Astrocyte (in vitro differentiated cells and primary cell): Measurements from ENCODE around the gene FOXF1. TPM values are rescaled to one million over a fixed set of nuclear protein-coding genes. Genes with fewer than 3 reads are reported as not detected.

Experiments
- DNase-seq: peaks from one replicate; pipeline ENCODE4 v3.0.0-alpha.2; 2010; ENCODE audit warnings: low read depth
- FAIRE-seq: peaks from 2 replicates; lab custom pipeline; 2011; peaks lifted over from hg19 to GRCh38; lab: Jason Lieb, UNC
- H2AFZ ChIP-seq: 2 replicates; pipeline ENCODE4 v1.6.0; 2012; ENCODE audit warnings: low read depth, low read length, inconsistent platforms
- H3K27ac ChIP-seq: 2 replicates; pipeline ENCODE4 v1.5.1; 2011; ENCODE audit warnings: low read depth, low read length, inconsistent platforms
- H3K27me3 ChIP-seq: 2 replicates; pipeline ENCODE4 v1.6.0; 2011; ENCODE audit warnings: low read length, inconsistent platforms; ENCODE audit not compliant: insufficient read depth
- H3K36me3 ChIP-seq: 2 replicates; pipeline ENCODE4 v1.5.1; 2011; ENCODE audit warnings: low read length, inconsistent platforms; ENCODE audit not compliant: insufficient read depth
- H3K4me1 ChIP-seq: 2 replicates; pipeline ENCODE4 v1.5.1; 2011; ENCODE audit warnings: low read length, inconsistent platforms; ENCODE audit not compliant: insufficient read depth
- H3K4me2 ChIP-seq: 2 replicates; pipeline ENCODE4 v1.6.0; 2012; ENCODE audit warnings: low read length, inconsistent platforms
- H3K4me3 ChIP-seq: 2 replicates; pipeline ENCODE4 v1.5.1; 2011; ENCODE audit warnings: low read depth, mild to moderate bottlenecking, low read length, inconsistent platforms; ENCODE audit not compliant: insufficient read depth
- H3K79me2 ChIP-seq: 2 replicates; pipeline ENCODE4 v1.6.0; 2012; ENCODE audit warnings: mild to moderate bottlenecking, low read length, inconsistent platforms; ENCODE audit not compliant: insufficient read depth
- H3K9ac ChIP-seq: 2 replicates; pipeline ENCODE4 v1.6.0; 2012; ENCODE audit warnings: mild to moderate bottlenecking, low read length, inconsistent platforms
- H3K9me3 ChIP-seq: 2 replicates; pipeline ENCODE4 v1.5.1; 2012; ENCODE audit warnings: low read depth, mild to moderate bottlenecking, low read length, inconsistent platforms; ENCODE audit not compliant: insufficient read depth
- H4K20me1 ChIP-seq: 2 replicates; pipeline ENCODE4 v1.6.0; 2012; ENCODE audit warnings: low read length, inconsistent platforms; ENCODE audit not compliant: insufficient read depth
- H3K27ac Mint-ChIP-seq: one replicate; pipeline ENCODE4 v1.8.0; 2021; ENCODE audit warnings: mild to moderate bottlenecking, mixed read lengths; ENCODE audit not compliant: unreplicated experiment
- H3K27me3 Mint-ChIP-seq: one replicate; pipeline ENCODE4 v1.8.0; 2021; ENCODE audit warnings: low read depth, mixed read lengths; ENCODE audit not compliant: unreplicated experiment
- H3K36me3 Mint-ChIP-seq: one replicate; pipeline ENCODE4 v1.8.0; 2021; ENCODE audit warnings: low read depth, mixed read lengths; ENCODE audit not compliant: unreplicated experiment
- H3K4me1 Mint-ChIP-seq: one replicate; pipeline ENCODE4 v1.8.0; 2021; ENCODE audit warnings: low read depth, mixed read lengths; ENCODE audit not compliant: unreplicated experiment
- H3K4me3 Mint-ChIP-seq: one replicate; pipeline ENCODE4 v1.8.0; 2021; ENCODE audit warnings: mild to moderate bottlenecking, moderate library complexity, mixed read lengths; ENCODE audit not compliant: unreplicated experiment
- H3K9me3 Mint-ChIP-seq: one replicate; pipeline ENCODE4 v1.8.0; 2021; ENCODE audit warnings: mild to moderate bottlenecking, mixed read lengths; ENCODE audit not compliant: unreplicated experiment
- EZH2 ChIP-seq: IDR thresholded peaks from 2 replicates; pipeline ENCODE4 v1.6.1; 2012; ENCODE audit warnings: mild to moderate bottlenecking, low read length, inconsistent platforms; ENCODE audit not compliant: insufficient read depth
- total RNA-seq: library from RNA; stranded (reverse); gene quantifications from 2 replicates; pipeline ENCODE4 v1.2.1, GENCODE V29; 2021
- TF ChIP-seq, protein P1 (sequence below): IDR thresholded peaks from 2 replicates; pipeline ENCODE4 v1.5.1; 2011; ENCODE audit warnings: low read depth, mild to moderate bottlenecking, inconsistent platforms, low read length, moderate library complexity; ENCODE audit not compliant: insufficient read depth

Gene FOXF1
- total RNA-seq, 1 donor from 2014 or later = 0.07 TPM

DNA sequence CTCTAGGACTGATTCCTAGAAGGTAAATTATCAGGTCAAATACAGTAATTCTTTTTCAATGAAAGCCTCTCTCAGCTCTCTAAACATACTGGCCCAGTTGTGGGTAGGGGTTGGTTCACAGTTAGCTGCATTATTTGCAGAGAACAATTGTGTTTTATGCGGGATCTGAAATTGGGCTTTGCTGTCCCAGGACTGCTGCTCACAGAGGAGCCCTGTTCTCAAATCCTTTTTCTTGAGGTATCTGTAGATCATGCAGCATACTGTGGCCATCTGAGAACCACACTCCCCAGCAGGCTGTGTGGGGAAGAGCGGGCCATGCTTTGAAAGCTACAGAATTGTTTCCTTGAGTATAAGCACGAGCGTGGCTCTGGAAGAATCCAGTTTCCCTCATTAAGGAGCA is 27.2 kb downstream of the FOXF1 start:
- Histone ChIP-seq H3K9ac (no peak overlapping the region), H3K36me3 (peaks cover 27% of the 10 kb centered on the region), H3K4me3 (no peak overlapping the region), H3K9me3 (no peaks in the 10 kb centered on the region), H3K4me2 (no peak overlapping the region), H3K4me1 (no peaks in the 10 kb centered on the region), H3K27ac (no peak overlapping the region), H3K79me2 (no peaks in the 10 kb centered on the region), H3K27me3 (no peaks in the 10 kb centered on the region), H4K20me1 (peaks cover 6% of the 10 kb centered on the region), H2AFZ (no peak overlapping the region)
- no peaks in the 10 kb centered on the region for H3K27me3 Mint-ChIP-seq
- DNase-seq = no peak
- no peak for FAIRE-seq
- H3K4me3 Mint-ChIP-seq = no peak overlapping the region
- H3K27ac Mint-ChIP-seq = no peak overlapping the region
- H3K36me3 Mint-ChIP-seq = peaks cover 32% of the 10 kb centered on the region
- TF ChIP-seq, protein P1, sequence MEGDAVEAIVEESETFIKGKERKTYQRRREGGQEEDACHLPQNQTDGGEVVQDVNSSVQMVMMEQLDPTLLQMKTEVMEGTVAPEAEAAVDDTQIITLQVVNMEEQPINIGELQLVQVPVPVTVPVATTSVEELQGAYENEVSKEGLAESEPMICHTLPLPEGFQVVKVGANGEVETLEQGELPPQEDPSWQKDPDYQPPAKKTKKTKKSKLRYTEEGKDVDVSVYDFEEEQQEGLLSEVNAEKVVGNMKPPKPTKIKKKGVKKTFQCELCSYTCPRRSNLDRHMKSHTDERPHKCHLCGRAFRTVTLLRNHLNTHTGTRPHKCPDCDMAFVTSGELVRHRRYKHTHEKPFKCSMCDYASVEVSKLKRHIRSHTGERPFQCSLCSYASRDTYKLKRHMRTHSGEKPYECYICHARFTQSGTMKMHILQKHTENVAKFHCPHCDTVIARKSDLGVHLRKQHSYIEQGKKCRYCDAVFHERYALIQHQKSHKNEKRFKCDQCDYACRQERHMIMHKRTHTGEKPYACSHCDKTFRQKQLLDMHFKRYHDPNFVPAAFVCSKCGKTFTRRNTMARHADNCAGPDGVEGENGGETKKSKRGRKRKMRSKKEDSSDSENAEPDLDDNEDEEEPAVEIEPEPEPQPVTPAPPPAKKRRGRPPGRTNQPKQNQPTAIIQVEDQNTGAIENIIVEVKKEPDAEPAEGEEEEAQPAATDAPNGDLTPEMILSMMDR = no peak
- no peak for TF ChIP-seq EZH2
- H3K9me3 Mint-ChIP-seq = no peaks in the 10 kb centered on the region
- no peaks in the 10 kb centered on the region for H3K4me1 Mint-ChIP-seq

DNA sequence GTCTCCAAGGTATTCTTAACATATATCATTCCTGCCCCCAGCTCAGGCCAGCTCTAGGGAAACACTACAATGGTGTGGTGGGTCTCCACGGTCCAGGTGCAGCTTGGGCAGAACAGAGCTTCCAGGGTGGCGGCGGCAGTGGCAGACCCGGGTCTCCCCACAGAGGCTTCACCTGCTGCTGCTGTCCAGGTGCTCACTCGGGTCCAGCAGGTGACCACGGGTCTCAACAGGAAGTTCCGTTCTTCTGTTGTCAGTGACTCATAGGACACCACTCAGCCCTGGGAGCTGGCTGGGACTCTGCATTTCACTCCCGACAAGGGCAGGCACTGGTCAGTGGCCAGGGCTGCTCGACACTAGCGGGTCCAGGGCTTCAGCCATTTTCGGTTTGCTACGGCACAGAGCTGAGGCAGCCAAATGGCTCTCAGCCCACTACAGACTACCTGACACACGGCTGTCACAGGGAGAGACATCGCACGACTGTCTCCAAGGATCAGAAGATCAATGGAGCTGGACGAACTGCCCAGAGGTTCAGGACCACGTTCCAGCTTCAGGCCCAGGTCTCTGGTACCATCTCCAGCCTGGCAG is 28.0 kb downstream of the FOXF1 start:
- no peak for TF ChIP-seq EZH2
- TF ChIP-seq, protein P1 = no peak
- no peak overlapping the region for H3K27ac Mint-ChIP-seq
- Histone ChIP-seq H3K27me3 (no peaks in the 10 kb centered on the region), H2AFZ (no peak overlapping the region), H3K4me3 (no peak overlapping the region), H3K4me1 (no peaks in the 10 kb centered on the region), H3K9me3 (no peaks in the 10 kb centered on the region), H3K79me2 (no peaks in the 10 kb centered on the region), H3K36me3 (peaks cover 29% of the 10 kb centered on the region), H3K27ac (no peak overlapping the region), H3K9ac (no peak overlapping the region), H4K20me1 (peaks cover 12% of the 10 kb centered on the region), H3K4me2 (no peak overlapping the region)
- DNase-seq (no peak), FAIRE-seq (no peak)
- no peak overlapping the region for H3K4me3 Mint-ChIP-seq
- H3K27me3 Mint-ChIP-seq = no peaks in the 10 kb centered on the region
- H3K36me3 Mint-ChIP-seq = peaks cover 32% of the 10 kb centered on the region
- no peaks in the 10 kb centered on the region for H3K9me3 Mint-ChIP-seq
- no peaks in the 10 kb centered on the region for H3K4me1 Mint-ChIP-seq

DNA sequence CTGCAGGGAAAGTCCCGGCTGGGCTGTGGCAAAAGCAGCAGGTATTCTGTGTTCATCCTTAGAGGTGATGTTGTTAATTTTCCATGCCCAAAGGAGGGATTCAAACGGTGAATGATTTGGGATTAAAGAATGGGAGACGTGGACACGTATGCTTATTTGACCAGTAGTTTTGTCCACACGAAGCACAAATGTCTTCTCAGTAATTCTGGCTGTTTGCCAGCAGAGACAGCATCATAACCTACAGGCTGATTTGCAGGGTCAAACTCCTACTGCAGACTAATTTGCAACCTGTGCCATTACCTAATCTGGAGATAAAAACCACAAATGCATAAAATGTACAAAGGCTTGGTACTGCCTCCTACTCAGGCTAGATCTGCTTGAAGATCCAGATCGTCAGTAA is 30.6 kb downstream of the FOXF1 start:
- Mint-ChIP-seq H3K27me3 (no peaks in the 10 kb centered on the region), H3K36me3 (peaks cover 39% of the 10 kb centered on the region), H3K27ac (no peak overlapping the region), H3K9me3 (no peaks in the 10 kb centered on the region), H3K4me3 (no peak overlapping the region), H3K4me1 (no peaks in the 10 kb centered on the region)
- DNase-seq = no peak
- Histone ChIP-seq H3K27ac (no peak overlapping the region), H3K36me3 (peaks cover 29% of the 10 kb centered on the region), H3K9me3 (no peaks in the 10 kb centered on the region), H3K79me2 (peaks cover 2% of the 10 kb centered on the region), H3K4me3 (no peak overlapping the region), H2AFZ (no peak overlapping the region), H3K27me3 (no peaks in the 10 kb centered on the region), H3K9ac (no peak overlapping the region), H3K4me1 (no peaks in the 10 kb centered on the region), H4K20me1 (peaks cover 23% of the 10 kb centered on the region), H3K4me2 (no peak overlapping the region)
- TF ChIP-seq, protein P1 = no peak
- no peak for TF ChIP-seq EZH2
- no peak for FAIRE-seq
